NB4 (cell line): ENCODE results near the gene HBZ.

Experiments
- DNase-seq: peaks from one replicate; pipeline ENCODE4 v3.0.0; 2010; ENCODE audit warnings: low read depth
- H3K4me3 ChIP-seq: one replicate; pipeline ENCODE4 v1.5.1; 2011; ENCODE audit warnings: mild to moderate bottlenecking, low read depth, low read length, moderate library complexity
- MAX ChIP-seq: IDR thresholded peaks from 2 replicates; pipeline ENCODE4 v1.6.1; 2011; ENCODE audit warnings: low read depth, low read length
- MYC ChIP-seq: IDR thresholded peaks from 2 replicates; pipeline ENCODE4 v1.6.1; 2011; ENCODE audit warnings: low read depth, low read length
- POLR2A ChIP-seq: IDR thresholded peaks from 2 replicates; pipeline ENCODE4 v1.6.1; 2011; ENCODE audit warnings: mild to moderate bottlenecking; ENCODE audit not compliant: insufficient read length; ENCODE audit errors: extremely low read depth
- TF ChIP-seq, protein P1 (sequence below): IDR thresholded peaks from one replicate; pipeline ENCODE4 v1.5.1; 2012; ENCODE audit warnings: low read depth, low read length

Gene HBZ

GRCh38 chr16:152141-153128, at the start of gene HBZ:
TSS of gene HBZ (plus strand) at chr16:152644. CDS start at chr16:152910, 266 bp downstream.
- H3K4me3 ChIP-seq: no peak within 1 kb of the TSS
- TF ChIP-seq MAX: no peak
- no peak for TF ChIP-seq POLR2A
- TF ChIP-seq MYC: no peak
- TF ChIP-seq, protein P1, sequence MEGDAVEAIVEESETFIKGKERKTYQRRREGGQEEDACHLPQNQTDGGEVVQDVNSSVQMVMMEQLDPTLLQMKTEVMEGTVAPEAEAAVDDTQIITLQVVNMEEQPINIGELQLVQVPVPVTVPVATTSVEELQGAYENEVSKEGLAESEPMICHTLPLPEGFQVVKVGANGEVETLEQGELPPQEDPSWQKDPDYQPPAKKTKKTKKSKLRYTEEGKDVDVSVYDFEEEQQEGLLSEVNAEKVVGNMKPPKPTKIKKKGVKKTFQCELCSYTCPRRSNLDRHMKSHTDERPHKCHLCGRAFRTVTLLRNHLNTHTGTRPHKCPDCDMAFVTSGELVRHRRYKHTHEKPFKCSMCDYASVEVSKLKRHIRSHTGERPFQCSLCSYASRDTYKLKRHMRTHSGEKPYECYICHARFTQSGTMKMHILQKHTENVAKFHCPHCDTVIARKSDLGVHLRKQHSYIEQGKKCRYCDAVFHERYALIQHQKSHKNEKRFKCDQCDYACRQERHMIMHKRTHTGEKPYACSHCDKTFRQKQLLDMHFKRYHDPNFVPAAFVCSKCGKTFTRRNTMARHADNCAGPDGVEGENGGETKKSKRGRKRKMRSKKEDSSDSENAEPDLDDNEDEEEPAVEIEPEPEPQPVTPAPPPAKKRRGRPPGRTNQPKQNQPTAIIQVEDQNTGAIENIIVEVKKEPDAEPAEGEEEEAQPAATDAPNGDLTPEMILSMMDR: no peak
- DNase-seq: no peak

- TF ChIP-seq MAX (no peak), MYC (no peak), POLR2A (no peak)
- TF ChIP-seq, protein P1: no peak
- DNase-seq: no peak
- H3K4me3 ChIP-seq: no peak overlapping the region
Observed at GRCh38 chr16:104355-104754, 48.1 kb upstream of the HBZ start.

- no peak for DNase-seq
- no peak overlapping the region for H3K4me3 ChIP-seq
- no peak for TF ChIP-seq MYC
- TF ChIP-seq MAX: no peak
- TF ChIP-seq POLR2A: no peak
- TF ChIP-seq, protein P1: no peak
Observed at GRCh38 chr16:104928-105327, 47.5 kb upstream of the HBZ start.

- no peak for DNase-seq
- no peak for TF ChIP-seq POLR2A
- TF ChIP-seq MAX: no peak
- TF ChIP-seq, protein P1: no peak
- no peak for TF ChIP-seq MYC
- no peak overlapping the region for H3K4me3 ChIP-seq
Observed at GRCh38 chr16:105521-105920, 46.9 kb upstream of the HBZ start.

DNA sequence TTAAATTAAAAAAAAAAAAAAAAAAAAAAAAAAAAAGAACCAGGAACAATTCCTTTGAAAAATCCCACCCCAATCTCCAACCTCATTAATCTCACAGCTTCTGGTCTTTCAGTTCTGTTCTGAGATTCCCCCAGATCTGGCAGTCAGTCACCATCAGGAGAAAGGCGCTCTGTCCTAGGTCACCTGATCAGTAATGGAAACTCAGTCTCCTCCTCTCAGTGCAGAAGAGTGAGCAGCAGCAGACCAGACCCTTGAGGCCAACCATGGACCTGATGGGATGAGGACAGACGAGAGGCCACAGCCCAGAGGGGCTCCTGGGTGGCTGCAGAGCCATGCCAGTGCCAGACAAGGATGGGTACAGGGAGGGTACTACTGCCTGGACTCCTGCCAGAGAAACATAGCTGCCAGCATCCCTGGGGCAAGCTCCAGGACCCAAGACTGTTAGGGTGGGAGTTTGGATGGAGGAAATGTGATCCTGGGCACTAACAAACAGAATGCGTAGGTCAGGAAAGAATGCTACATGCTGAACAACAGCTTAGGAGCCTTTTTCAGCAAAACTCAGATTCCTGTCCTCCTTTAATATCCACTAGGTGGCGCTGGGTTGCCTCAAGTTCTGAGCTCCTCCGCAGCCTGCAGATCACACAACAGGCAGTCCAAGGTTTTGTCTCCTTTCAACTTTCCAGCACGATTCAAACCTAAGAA, 45.7 kb upstream of the HBZ start:
- peak; percentile 71 for DNase-seq
- H3K4me3 ChIP-seq: no peak overlapping the region
- TF ChIP-seq MAX: no peak
- TF ChIP-seq, protein P1: peak; percentile 44
